Aorta (tissue), 5 donors: ENCODE measurements around the gene EXO1. TPM values are rescaled to one million over a fixed set of nuclear protein-coding genes. Genes with fewer than 3 reads are reported as not detected.
"Not testable (repeated sequence)": the region's sequence is repeated elsewhere in the genome, so short reads cannot be mapped to it uniquely, and the experiment has no call there.

Source experiments
- ATAC-seq: fragments of 200-7000 bp; cut with Tn5 transposase; one replicate; pipeline ENCODE4 v1.9.1; 2022; ENCODE audit warnings: moderate library complexity; ENCODE audit not compliant: low FRiP score
- DNase-seq, 2 donors: peaks; one replicate each; pipeline ENCODE4 v3.0.0-alpha.2; 2020
- H3K27ac ChIP-seq, 2 donors: one replicate each; pipeline ENCODE4 v1.5.1; 2013; ENCODE audit warnings: low read length in 2 of 2, mild to moderate bottlenecking in 2 of 2, moderate library complexity in 2 of 2, control low read depth in 1 of 2, inconsistent platforms in 1 of 2, low read depth in 1 of 2
- H3K27me3 ChIP-seq, 2 donors: one replicate each; pipeline ENCODE4 v1.6.1; 2013; ENCODE audit warnings: control low read depth in 1 of 2, low read length in 1 of 2, mild to moderate bottlenecking in 1 of 2, moderate library complexity in 1 of 2; ENCODE audit not compliant: insufficient read depth in 2 of 2, control insufficient read depth in 1 of 2
- H3K36me3 ChIP-seq, 2 donors: one replicate each; pipeline ENCODE4 v1.6.1; 2013; ENCODE audit warnings: control low read depth in 1 of 2, low read length in 1 of 2, mild to moderate bottlenecking in 1 of 2; ENCODE audit not compliant: insufficient read depth in 2 of 2, control insufficient read depth in 1 of 2
- H3K4me1 ChIP-seq, 2 donors: one replicate each; pipeline ENCODE4 v1.6.1; 2013; ENCODE audit warnings: low read length in 2 of 2, control low read depth in 1 of 2, mild to moderate bottlenecking in 1 of 2, moderate library complexity in 1 of 2; ENCODE audit not compliant: insufficient read depth in 2 of 2, control insufficient read depth in 1 of 2
- H3K4me3 ChIP-seq, 2 donors: one replicate each; pipeline ENCODE4 v1.5.1; 2013; ENCODE audit warnings: low read length in 2 of 2, control low read depth in 1 of 2, mild to moderate bottlenecking in 1 of 2
- H3K9me3 ChIP-seq: one replicate; pipeline ENCODE4 v1.6.1; 2013; ENCODE audit warnings: mild to moderate bottlenecking, low read length; ENCODE audit not compliant: control insufficient read depth
- WGBS, 2 donors: extraction: QIAGEN DNeasy Blood & Tissue Kit; methylation state at CpG; one replicate each; pipeline ENCODE4 v1.1.7; 2013; 5-methylcytosine and 5-hydroxymethylcytosine counted together
- intact Hi-C, 2 donors: fragments of 100-400 bp; cut with DNase I; formaldehyde crosslinking; loops; one replicate each; pipeline versions ENCODE4 v1.14.2 to v1.15.0; 2022
- long read RNA-seq, 2 donors: library from polyadenylated mRNA; unstranded; transcript quantifications; one replicate each; pipeline ENCODE4 v2.0.0, GENCODE V29; 2020 to 2021
- polyA plus RNA-seq, 2 donors: library from polyadenylated mRNA; stranded (reverse); fragments of 200-250 nt; gene quantifications; one replicate each; pipeline ENCODE4 v1.2.3, GENCODE V29; 2013
- total RNA-seq, 2 donors: library from RNA; stranded (reverse); fragmentation: NEBNext Ultra II Directional; extraction: Animal tissue kit (Norgen Biotek cat#: 25700); gene quantifications; one replicate each; pipeline ENCODE4 v1.2.1, GENCODE V29; 2021
- donor health status: healthy with polysubstance abuse.
- donor health status: Bipolar disorder and iron deficiency.
- donor health status: DM: no; HTN: no; CAD: no.
- donor health status: DM: no; HTN: no; CAD: no.
- donor health status: DM: yes; HTN: yes; CAD: no.

The EXO1 gene
- total RNA-seq (1 to 10 TPM in 1 of 2 donors, under 1 TPM in 1; 0.65 to 1.5 TPM), polyA plus RNA-seq (1 to 10 TPM in 1 of 2 donors, under 1 TPM in 1; 0.38 to 1.1 TPM)
- long read RNA-seq, donor 1, partial matches to known transcripts = 1 of 1 reads
- long read RNA-seq, donor 1, other reads (novel, unspliced or antisense) = 0 of 1 reads
- long read RNA-seq, donor 2 = 0 reads

- WGBS, 2 donors = 0% methylated on average over 67 to 68 of the region's 68 CpGs
- H3K9me3 ChIP-seq = no peaks in the 10 kb centered on the region
- intact Hi-C loops = loop anchor here in 1 of 2 donors (10.0 kb wide), 1 partner anchor 313 kb away; the partner anchor contains the start of gene KMO
These were observed at the start of gene EXO1 for GRCh38 chr1:241847796-241848685. EXO1 (plus strand) TSS chr1:241848204; CDS start chr1:241850426, 2,222 bp downstream.

GRCh38 chr1:241799416-241799815 is 48.6 kb upstream of the EXO1 start:
- no peaks in the 10 kb centered on the region for H3K9me3 ChIP-seq
- no peak for ATAC-seq
- no peak overlapping the region for H3K27ac ChIP-seq
- intact Hi-C loops = no loop called here
- H3K4me3 ChIP-seq = no peak overlapping the region
- DNase-seq = no peak
- H3K27me3 ChIP-seq = no peaks in the 10 kb centered on the region
- no peaks in the 10 kb centered on the region for H3K4me1 ChIP-seq
- 82 to 95% methylated on average over 1 of the region's 1 CpG for WGBS, 2 donors
- H3K36me3 ChIP-seq = no peaks in the 10 kb centered on the region

More at GRCh38 chr1:241847796-241848685, at the start of gene EXO1:
- H3K4me1 ChIP-seq = peaks cover 0 to 6% of the 10 kb centered on the region in 2 donors
- DNase-seq (peak; percentile 94 to 96), ATAC-seq (peak; percentile 97)
- H3K4me3 ChIP-seq = peak within 1 kb of the TSS; percentile 70 to 78
- H3K27ac ChIP-seq = peak within 1 kb of the TSS; percentile 93 to 100
- H3K36me3 ChIP-seq = no peaks in the 10 kb centered on the region
- H3K27me3 ChIP-seq = no peaks in the 10 kb centered on the region

- no peak for DNase-seq
- H3K4me1 ChIP-seq = no peaks in the 10 kb centered on the region
- H3K4me3 ChIP-seq = no peak overlapping the region
- no peak overlapping the region for H3K27ac ChIP-seq
- ATAC-seq = no peak
- intact Hi-C loops = no loop called here
- no peaks in the 10 kb centered on the region for H3K36me3 ChIP-seq
- H3K9me3 ChIP-seq = no peaks in the 10 kb centered on the region
- 82 to 85% methylated on average over 3 of the region's 3 CpGs for WGBS, 2 donors
- H3K27me3 ChIP-seq = no peaks in the 10 kb centered on the region
These were observed 47.4 kb upstream of the EXO1 start for GRCh38 chr1:241800640-241801039.

GRCh38 chr1:241802863-241803262 is 45.1 kb upstream of the EXO1 start:
- ATAC-seq = no peak
- no peaks in the 10 kb centered on the region for H3K4me1 ChIP-seq
- H3K36me3 ChIP-seq = no peaks in the 10 kb centered on the region
- no peaks in the 10 kb centered on the region for H3K27me3 ChIP-seq
- DNase-seq = no peak
- intact Hi-C loops = no loop called here
- no peaks in the 10 kb centered on the region for H3K9me3 ChIP-seq
- 91 to 92% methylated on average over 3 of the region's 3 CpGs for WGBS, 2 donors
- H3K27ac ChIP-seq = no peak overlapping the region
- no peak overlapping the region for H3K4me3 ChIP-seq

- H3K4me3 ChIP-seq, H3K9me3 ChIP-seq, H3K36me3 ChIP-seq, H3K27ac ChIP-seq, H3K4me1 ChIP-seq, DNase-seq, H3K27me3 ChIP-seq, ATAC-seq, intact Hi-C loops: not testable (repeated sequence)
- 91% methylated on average over 4 of the region's 4 CpGs for WGBS, 2 donors
These were observed 43.3 kb upstream of the EXO1 start for GRCh38 chr1:241804706-241805105.

GRCh38 chr1:241808265-241808664 is 39.7 kb upstream of the EXO1 start:
- intact Hi-C loops = no loop called here
- 69 to 80% methylated on average over 2 of the region's 2 CpGs for WGBS, 2 donors
- H3K4me3 ChIP-seq = no peak overlapping the region
- ATAC-seq = no peak
- no peaks in the 10 kb centered on the region for H3K4me1 ChIP-seq
- H3K27me3 ChIP-seq = peaks cover 0 to 2% of the 10 kb centered on the region in 2 donors
- H3K27ac ChIP-seq = no peak overlapping the region
- H3K9me3 ChIP-seq = no peaks in the 10 kb centered on the region
- no peak for DNase-seq
- no peaks in the 10 kb centered on the region for H3K36me3 ChIP-seq

GRCh38 chr1:241810769-241811405 is 37.1 kb upstream of the EXO1 start:
- ATAC-seq = no peak
- no peaks in the 10 kb centered on the region for H3K36me3 ChIP-seq
- no peak overlapping the region for H3K4me3 ChIP-seq
- WGBS, 2 donors = 93 to 95% methylated on average over 8 of the region's 8 CpGs
- intact Hi-C loops = no loop called here
- H3K4me1 ChIP-seq = no peaks in the 10 kb centered on the region
- no peak for DNase-seq
- H3K27ac ChIP-seq = no peak overlapping the region
- peaks cover 0 to 2% of the 10 kb centered on the region in 2 donors for H3K27me3 ChIP-seq
- no peaks in the 10 kb centered on the region for H3K9me3 ChIP-seq

GRCh38 chr1:241813768-241814320 is 34.2 kb upstream of the EXO1 start:
- H3K36me3 ChIP-seq = no peaks in the 10 kb centered on the region
- WGBS, 2 donors = 84 to 91% methylated on average over 8 of the region's 8 CpGs
- H3K27ac ChIP-seq = no peak overlapping the region
- H3K9me3 ChIP-seq = no peaks in the 10 kb centered on the region
- H3K4me1 ChIP-seq = no peaks in the 10 kb centered on the region
- DNase-seq (no peak), ATAC-seq (no peak)
- H3K4me3 ChIP-seq = no peak overlapping the region
- intact Hi-C loops = no loop called here
- H3K27me3 ChIP-seq = no peaks in the 10 kb centered on the region
